GM23248 (cell line): ENCODE data around the gene TPCN1.

Experiments
- EZH2 ChIP-seq: fragments of 200-600 bp; sonication (generic); IDR thresholded peaks from 2 replicates; pipeline ENCODE4 v1.6.1; 2018; ENCODE audit warnings: antibody characterized with exemption, mild to moderate bottlenecking; ENCODE audit not compliant: insufficient read depth, poor library complexity, severe bottlenecking
- EZH2phosphoT487 ChIP-seq: fragments of 200-600 bp; sonication (generic); IDR thresholded peaks from 2 replicates; pipeline ENCODE4 v1.6.1; 2018; ENCODE audit warnings: antibody characterized with exemption, moderate library complexity, mild to moderate bottlenecking, low read depth; ENCODE audit not compliant: insufficient read depth

DNA sequence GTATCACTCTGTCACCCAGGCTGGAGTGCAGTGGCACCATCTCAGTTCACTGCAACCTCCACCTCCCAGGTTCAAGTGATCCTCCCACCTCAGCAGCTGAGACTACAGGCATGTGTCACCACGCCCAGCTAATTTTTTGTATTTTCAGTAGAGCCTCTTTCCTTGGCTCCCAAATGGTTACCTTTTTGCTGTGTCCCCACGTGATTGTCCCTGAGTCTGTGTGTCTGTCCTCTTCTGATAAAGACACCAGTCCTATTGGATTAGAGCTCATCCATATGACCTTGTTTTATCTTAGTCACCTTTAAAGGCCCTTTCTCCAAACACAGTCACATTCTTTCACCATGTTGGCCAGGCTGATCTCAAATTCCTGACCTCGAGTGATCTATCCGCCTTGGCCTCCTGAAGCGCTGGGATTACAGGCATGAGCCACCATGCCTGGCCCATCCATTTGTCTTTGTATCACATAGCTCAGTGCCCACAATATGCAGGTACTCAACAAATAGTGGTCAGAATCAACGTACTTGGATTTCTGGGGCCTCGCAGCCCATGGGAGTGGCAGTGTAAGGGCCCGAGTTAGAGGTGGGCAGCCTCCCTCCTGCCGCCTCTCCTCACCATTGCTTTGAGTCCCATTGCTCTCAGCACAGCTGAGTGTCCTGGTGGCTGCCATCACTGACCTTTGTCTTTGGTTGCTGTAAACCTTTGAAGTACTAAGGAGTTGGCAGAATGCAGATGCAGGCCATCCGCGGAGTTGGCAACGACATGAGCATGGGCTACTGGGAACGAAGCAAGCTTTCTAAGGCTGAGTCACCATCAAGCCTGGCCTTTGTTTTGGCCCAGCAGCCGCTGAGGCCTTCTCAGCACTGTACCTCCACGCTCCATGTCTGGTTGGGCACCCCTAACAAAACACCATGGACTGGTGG, 9.3 kb downstream of the TPCN1 start:
- TF ChIP-seq EZH2phosphoT487 (no peak), EZH2 (no peak)
